Raji (cell line): Measurements from ENCODE around the gene SETX.

Source experiments
- POLR2A ChIP-seq: IDR thresholded peaks from 2 replicates; pipeline ENCODE4 v1.6.1; 2011; ENCODE audit warnings: low read depth, low read length, control low read depth; ENCODE audit not compliant: insufficient read depth

Gene SETX

DNA sequence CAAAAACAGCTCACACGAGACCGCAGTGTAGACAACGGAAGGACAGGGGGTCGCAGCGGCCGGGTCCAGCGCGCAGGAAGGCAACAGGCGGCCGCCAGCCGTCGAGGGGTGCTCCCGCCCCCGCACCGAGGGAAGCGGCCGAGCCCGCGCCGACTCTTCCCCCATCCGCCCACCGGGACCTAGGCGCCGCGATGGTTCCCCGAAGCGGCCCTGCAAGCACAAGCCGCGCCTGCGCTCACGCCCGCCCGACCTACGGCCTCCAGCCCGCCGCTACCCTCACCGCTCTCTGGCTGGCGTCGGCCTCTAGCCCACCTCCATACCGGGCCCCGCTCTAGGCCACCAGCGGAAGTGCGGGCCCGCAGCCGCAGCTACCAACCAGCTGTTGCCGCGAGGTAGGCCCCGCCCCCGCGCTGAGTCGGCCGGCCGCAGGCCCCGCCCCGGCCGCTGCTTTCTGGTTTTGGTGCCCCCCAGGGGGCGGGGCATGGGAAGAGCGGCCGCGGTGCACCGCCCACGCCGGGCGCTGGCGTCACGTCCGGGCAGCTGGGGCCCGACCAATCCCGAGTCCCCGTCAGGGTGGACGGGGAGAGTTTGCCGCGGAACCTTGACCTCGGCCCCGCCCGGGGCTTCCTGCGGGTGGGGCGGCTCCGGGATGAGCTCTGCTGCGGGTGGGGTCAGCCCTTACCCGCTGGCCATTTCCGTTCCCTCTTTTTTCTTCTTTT lies at the start of gene SETX:
Gene SETX, minus strand, starts transcription at position 350 of the 719 bp plus-strand sequence. CDS start 5,558 bp downstream, outside the sequence.
- peak; percentile 90 for TF ChIP-seq POLR2A

DNA sequence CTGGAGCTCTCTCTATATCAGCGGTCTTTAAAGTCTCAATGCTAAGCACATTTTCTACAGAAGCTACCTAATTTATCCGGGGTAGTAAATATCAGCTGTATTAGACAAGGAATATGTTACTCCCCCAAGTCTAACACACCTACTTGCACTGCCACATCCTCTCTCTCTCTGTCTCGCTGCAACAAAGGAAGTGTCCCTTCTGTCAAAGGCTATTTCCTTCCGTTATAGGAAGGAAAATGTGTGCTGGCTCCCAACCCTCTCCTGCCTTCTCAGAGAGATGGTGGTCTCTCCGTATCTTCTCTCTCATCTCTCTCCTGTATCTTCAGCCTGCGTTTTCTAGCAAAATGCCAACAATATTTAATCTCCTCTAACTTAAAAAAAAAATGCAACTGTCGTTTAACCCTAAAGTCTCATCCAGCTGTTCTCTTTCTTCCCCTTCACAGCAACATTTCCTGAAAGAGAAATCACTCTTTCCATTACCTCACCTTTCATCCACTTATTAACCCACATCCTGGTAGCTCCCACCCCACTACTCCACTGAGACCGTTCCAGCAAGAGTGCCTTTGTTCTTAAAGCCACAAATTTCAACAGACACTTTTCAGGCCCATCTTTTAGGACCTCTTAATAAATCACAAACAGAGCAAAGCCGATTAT lies 49.6 kb upstream of the SETX start:
- TF ChIP-seq POLR2A: no peak

GRCh38 chr9:132401824-132402223 lies 47.0 kb upstream of the SETX start:
- no peak for TF ChIP-seq POLR2A

DNA sequence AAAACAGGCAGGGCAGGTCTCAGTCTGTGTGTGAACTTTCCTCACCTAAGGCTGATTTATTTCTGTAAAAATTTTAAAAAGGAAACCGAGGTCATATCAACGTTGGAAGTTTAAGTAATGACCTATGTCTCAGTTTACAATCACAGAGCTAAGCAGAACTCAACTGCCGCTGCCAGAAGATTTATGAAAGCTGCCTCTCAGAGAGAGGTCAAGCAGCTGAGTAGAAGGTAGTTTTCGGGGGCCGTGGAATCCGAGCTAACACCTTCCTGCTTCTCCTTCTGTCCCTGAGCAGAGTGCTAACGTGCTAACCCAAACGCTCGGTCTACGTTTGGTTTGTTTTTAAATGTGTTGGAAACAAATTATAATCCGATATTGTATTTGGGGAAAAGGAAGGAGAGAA lies 40.8 kb upstream of the SETX start:
- TF ChIP-seq POLR2A: no peak

DNA sequence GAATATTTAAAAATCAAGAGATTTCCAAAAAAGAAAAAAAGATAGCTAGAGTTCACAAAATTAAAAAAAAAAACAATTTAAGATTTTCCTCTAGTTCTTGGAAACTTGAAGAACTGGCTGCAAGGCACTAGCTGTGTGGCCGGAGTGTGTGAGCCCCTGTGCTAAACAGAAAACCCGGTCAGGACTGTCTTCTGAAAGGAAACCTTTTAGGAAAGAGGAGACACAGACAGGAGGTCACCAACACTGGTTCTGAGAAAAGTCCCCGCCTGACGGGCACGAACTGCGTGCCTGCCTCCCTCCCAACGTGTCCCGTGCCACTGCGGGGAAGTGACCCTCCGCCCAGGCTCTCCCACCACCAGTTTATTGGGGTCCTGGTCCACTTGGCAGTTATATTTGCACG lies 36.7 kb upstream of the SETX start:
- TF ChIP-seq POLR2A: no peak

DNA sequence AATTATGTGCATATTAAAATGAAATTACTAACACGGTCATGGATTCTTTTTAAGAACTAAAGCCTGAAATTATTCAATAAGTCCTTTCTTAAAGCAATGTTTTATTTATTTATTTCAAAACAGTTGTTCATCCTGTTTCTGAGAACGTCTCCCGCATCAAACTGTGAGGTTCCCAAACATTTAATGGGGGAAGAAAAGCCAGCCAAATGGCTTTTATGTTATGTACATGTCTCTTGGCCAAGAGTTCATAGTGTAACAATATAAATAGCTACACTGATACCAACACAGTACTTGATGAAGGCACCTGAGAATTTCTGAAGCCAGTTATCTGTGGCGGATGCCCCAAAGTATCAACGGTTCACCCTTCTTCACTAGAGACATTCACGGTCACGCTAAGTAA lies 36.2 kb upstream of the SETX start:
- TF ChIP-seq POLR2A: no peak

- TF ChIP-seq POLR2A: no peak
Observed at GRCh38 chr9:132387133-132387532, 32.3 kb upstream of the SETX start.

DNA sequence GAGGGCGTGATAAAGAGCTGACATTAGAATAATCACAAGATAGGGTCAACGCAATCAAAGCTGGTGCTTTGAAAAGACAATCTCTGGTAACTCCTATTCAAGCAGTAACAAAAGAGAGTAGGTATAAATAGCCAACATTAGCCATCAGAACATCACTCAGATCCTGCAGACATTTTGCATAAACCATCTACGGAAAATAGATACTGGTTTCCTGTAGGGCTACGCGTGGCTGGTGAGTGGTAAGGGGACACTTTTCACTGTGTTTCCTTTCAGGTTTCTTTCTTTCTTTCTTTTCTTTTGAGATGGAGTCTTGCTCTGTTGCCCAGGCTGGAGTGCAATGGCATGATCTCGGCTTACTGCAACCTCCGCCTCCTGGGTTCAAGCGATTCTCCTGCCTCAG lies 29.6 kb upstream of the SETX start:
- no peak for TF ChIP-seq POLR2A

DNA sequence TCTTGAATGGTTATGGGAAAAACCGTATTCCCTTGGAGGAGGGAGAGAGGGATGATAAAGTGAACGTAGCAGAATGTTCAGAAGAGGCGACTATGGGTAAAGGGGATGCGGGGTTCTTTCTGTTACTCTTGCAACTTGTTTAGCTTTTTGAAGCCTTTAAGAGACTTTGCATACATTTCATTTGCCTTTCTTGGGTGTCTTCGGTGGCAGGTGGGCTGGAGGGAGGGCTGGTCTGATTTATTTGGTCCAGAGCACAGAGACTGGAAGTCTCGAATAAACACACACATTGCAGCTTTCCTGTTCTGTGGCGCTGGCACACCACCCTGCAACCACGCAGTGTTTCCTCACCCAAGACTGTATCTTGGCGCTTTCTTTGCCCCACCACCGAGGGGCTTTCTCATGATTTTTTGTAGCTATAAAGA lies 28.7 kb upstream of the SETX start:
- TF ChIP-seq POLR2A: peak; percentile 67; the same call in 1 of the 2 replicates

GRCh38 chr9:132381966-132382541 lies 27.3 kb upstream of the SETX start:
- TF ChIP-seq POLR2A: peak; percentile 35; the same call in 1 of the 2 replicates

DNA sequence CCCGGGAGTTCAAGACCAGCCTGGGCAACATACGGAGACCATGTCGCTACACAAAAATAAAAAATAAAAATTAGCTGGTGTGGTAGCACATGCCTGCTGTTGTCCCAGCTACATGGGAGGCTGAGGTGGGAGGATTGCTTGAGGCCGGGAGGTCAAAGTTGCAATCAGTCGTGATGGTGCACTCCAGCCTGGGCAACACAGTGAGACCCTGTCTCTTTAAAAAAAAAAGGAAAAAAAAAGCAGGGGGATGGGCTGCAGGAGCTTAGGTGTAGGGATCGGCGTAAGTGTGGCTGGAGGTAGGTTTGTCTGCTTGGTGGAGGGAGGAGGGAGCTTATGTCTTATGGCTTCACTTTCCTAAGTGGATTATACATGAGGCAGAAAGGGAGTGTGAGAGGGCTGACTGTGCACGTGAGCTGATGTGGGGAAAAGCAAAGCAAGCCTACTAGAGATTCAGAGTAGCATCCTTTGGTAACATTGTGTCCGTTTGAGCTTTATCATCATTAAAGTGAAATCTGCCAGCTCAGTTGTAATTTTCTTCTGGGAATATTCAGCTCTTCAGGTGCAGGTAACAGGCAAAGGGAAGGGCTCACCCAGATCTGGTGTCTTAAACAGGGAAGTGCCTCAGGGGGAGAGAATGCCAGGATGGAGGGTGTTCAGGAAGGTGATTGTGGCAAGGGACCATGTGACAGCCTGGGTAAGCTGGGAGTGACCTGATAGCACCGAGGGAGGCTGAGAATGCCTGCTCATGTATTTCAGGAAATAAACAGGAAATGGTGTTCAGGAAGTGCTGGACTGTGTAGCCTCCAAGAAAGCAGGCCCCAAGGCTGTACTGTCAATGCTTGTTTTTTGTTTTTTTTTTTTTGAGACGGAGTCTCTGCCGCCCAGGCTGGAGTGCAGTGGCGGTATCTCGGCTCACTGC lies 17.6 kb upstream of the SETX start:
- TF ChIP-seq POLR2A: no peak

GRCh38 chr9:132370592-132370991 lies 15.8 kb upstream of the SETX start:
- TF ChIP-seq POLR2A: no peak

GRCh38 chr9:132369421-132369820 lies 14.6 kb upstream of the SETX start:
- TF ChIP-seq POLR2A: no peak

DNA sequence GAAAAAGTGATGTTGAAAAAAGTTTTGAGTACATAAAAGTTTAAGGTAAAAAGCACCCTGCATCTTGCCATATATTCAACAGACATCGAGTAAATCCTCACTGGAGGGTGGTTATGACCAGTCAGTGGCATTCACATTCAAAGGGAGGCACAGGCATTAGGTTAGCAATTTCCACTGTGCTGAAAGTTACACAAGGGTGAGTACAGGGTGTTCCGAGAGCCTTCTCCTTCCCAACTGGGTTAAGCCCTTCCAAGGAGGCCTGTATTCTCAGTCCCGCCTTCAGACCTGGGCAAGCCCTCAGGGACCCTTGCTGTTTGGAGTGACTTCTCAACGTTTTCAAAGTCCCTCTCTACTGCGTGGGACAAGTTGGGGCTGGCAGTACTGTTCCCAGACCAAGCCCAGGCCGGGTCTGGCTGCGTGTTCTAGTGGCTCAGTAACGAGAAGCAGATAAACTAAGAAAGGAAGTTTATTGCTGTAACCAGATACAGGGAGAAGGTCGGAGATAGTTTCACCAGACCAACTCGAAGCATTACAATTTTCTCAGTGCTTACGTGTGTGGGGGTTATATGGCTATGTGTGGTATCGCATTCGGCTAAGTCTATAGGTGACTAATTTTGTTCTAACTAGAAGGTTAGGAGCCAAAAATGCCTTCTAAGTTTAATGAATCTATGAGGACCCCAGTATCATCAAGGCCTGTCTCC lies 13.0 kb upstream of the SETX start:
- no peak for TF ChIP-seq POLR2A

- TF ChIP-seq POLR2A: no peak
Observed at GRCh38 chr9:132366481-132366880, 11.7 kb upstream of the SETX start.

DNA sequence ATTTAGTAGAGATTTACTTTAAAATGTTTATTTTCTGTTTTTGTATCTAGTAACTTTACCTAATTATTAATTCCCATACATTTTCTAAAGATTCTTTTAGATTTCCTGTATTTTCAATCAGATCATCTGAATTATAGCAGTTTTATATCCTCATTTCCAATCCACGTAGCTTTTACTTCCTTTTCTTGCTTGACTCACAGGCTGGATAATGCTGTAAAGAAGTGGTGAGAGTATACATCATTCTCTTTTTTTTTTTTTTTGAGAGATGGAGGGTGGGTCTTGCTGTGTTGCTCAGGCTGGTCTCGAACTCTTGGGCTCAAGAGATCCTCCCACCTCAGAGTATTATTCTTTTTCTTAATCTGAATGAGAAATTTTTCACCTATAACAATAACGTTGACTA lies 11.2 kb upstream of the SETX start:
- TF ChIP-seq POLR2A: no peak
